ENCODE measurements around the gene DCP1B. TPM values are rescaled to one million over a fixed set of nuclear protein-coding genes. Genes with fewer than 3 reads are reported as not detected.

DCP1B gene
- total RNA-seq, 1 donor from 2014 or later: 4.9 TPM

- DNase-seq (ENCODE audit: low read depth, low spot score): no peak
Observed at GRCh38 chr12:2017546-2018337, 13.5 kb upstream of the DCP1B start.

- DNase-seq (ENCODE audit: low read depth, low spot score): no peak
Observed at GRCh38 chr12:2016862-2017545, 12.7 kb upstream of the DCP1B start.

- no peak for DNase-seq (ENCODE audit: low read depth, low spot score)
Observed at GRCh38 chr12:2014231-2014630, 10.0 kb upstream of the DCP1B start.

- DNase-seq (ENCODE audit: low read depth, low spot score): no peak
Observed at GRCh38 chr12:2013527-2014223, 9.4 kb upstream of the DCP1B start.

GRCh38 chr12:2013086-2013485 is 8.8 kb upstream of the DCP1B start:
- no peak for DNase-seq (ENCODE audit: low read depth, low spot score)

- no peak for DNase-seq (ENCODE audit: low read depth, low spot score)
Observed at GRCh38 chr12:2011643-2012607, 7.7 kb upstream of the DCP1B start.

- DNase-seq (ENCODE audit: low read depth, low spot score): no peak
Observed at GRCh38 chr12:2009623-2010022, 5.4 kb upstream of the DCP1B start.

GRCh38 chr12:2008677-2009076 is 4.4 kb upstream of the DCP1B start:
- DNase-seq (ENCODE audit: low read depth, low spot score): no peak

GRCh38 chr12:2003676-2004112 is 563 bp downstream of the DCP1B start:
- DNase-seq (ENCODE audit: low read depth, low spot score): no peak

- DNase-seq (ENCODE audit: low read depth, low spot score): no peak
Observed at GRCh38 chr12:1995205-1995896, 8.9 kb downstream of the DCP1B start.

GRCh38 chr12:1994429-1995143 is 9.7 kb downstream of the DCP1B start:
- DNase-seq (ENCODE audit: low read depth, low spot score): no peak

- no peak for DNase-seq (ENCODE audit: low read depth, low spot score)
Observed at GRCh38 chr12:1993871-1994371, 10.3 kb downstream of the DCP1B start.

GRCh38 chr12:1993341-1993740 is 10.9 kb downstream of the DCP1B start:
- no peak for DNase-seq (ENCODE audit: low read depth, low spot score)

GRCh38 chr12:1992732-1993131 is 11.5 kb downstream of the DCP1B start:
- DNase-seq (ENCODE audit: low read depth, low spot score): no peak

GRCh38 chr12:1989111-1989510 is 15.1 kb downstream of the DCP1B start:
- no peak for DNase-seq (ENCODE audit: low read depth, low spot score)

- no peak for DNase-seq (ENCODE audit: low read depth, low spot score)
Observed at GRCh38 chr12:1984759-1985158, 19.5 kb downstream of the DCP1B start.

GRCh38 chr12:1980282-1980681 is 24.0 kb downstream of the DCP1B start:
- no peak for DNase-seq (ENCODE audit: low read depth, low spot score)

- no peak for DNase-seq (ENCODE audit: low read depth, low spot score)
Observed at GRCh38 chr12:1978078-1978862, 26.0 kb downstream of the DCP1B start.

- DNase-seq (ENCODE audit: low read depth, low spot score): no peak
Observed at GRCh38 chr12:1977588-1977987, 26.7 kb downstream of the DCP1B start.

All from pulmonary artery endothelial cell (primary cell).